Measurements from ENCODE around the gene MAPK9. TPM values are rescaled to one million over a fixed set of nuclear protein-coding genes. Genes with fewer than 3 reads are reported as not detected.

Gene MAPK9
- total and polyA plus RNA-seq, 2 experiments from 2014 or later: 17.8 to 31.3 TPM

DNA sequence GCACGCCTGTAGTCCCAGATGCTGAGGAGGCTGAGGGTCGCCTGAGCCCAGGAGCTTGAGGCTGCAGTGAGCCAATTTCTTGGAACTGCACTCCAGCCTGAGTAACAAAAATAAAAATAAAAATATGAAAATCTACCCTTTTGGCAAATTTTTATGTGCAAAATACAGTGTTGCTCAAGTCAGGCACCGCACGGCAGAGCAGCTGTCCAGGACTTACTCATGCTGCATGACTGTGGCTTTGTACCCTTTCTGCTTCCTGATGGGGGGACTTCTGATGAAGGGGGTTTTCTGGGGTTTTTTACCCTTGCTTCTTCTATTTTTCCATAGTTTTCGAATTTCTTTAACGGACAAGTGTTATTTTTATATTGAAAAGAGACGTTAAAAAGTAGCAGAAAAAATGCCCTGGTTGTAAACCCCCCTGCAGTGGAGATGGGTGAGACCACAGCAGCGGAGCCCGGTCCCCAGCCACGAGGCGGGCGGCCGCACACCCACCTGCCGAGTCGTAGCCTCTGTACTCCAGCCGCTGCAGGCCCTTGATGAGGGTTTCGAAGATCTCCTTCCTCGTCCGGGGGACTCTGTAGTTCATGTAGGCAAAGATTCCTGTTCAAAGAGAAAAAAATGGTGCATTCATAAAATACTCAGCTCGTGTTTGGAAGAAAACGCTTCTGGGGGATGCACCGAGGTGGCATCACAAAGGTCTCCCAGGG, 46.3 kb upstream of the MAPK9 start:
- Histone ChIP-seq H3K4me2 (no peak overlapping the region), H4K20me1 (ENCODE audit: insufficient read depth, poor library complexity, severe bottlenecking) (no peaks in the 10 kb centered on the region), H3K79me2 (no peaks in the 10 kb centered on the region), H3K4me3 (no peak overlapping the region), H2AFZ (no peak overlapping the region), H3K4me1 (ENCODE audit: insufficient read depth) (no peaks in the 10 kb centered on the region), H3K9me3 (ENCODE audit: low read depth) (no peaks in the 10 kb centered on the region), H3K9me2 (replicated peaks; ENCODE audit: insufficient read depth) (no peaks in the 10 kb centered on the region), H3K36me3 (replicated peaks; ENCODE audit: insufficient read depth, low read depth) (no peaks in the 10 kb centered on the region), H3K27ac (no peak overlapping the region), H3K27me3 (no peaks in the 10 kb centered on the region)
- no peak for DNase-seq (ENCODE audit: low spot score)
- TF ChIP-seq, protein P1, sequence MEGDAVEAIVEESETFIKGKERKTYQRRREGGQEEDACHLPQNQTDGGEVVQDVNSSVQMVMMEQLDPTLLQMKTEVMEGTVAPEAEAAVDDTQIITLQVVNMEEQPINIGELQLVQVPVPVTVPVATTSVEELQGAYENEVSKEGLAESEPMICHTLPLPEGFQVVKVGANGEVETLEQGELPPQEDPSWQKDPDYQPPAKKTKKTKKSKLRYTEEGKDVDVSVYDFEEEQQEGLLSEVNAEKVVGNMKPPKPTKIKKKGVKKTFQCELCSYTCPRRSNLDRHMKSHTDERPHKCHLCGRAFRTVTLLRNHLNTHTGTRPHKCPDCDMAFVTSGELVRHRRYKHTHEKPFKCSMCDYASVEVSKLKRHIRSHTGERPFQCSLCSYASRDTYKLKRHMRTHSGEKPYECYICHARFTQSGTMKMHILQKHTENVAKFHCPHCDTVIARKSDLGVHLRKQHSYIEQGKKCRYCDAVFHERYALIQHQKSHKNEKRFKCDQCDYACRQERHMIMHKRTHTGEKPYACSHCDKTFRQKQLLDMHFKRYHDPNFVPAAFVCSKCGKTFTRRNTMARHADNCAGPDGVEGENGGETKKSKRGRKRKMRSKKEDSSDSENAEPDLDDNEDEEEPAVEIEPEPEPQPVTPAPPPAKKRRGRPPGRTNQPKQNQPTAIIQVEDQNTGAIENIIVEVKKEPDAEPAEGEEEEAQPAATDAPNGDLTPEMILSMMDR (IDR thresholded peaks at IDR 0.05; ENCODE audit: poor library complexity): no peak
- TF ChIP-seq EZH2phosphoT487 (IDR thresholded peaks at IDR 0.05; ENCODE audit: low read depth, severe bottlenecking, unreplicated experiment) (no peak), EZH2 (IDR thresholded peaks at IDR 0.05; ENCODE audit: borderline replicate concordance) (no peak)
- 92% methylated on average over 22 of the region's 22 CpGs for WGBS (ENCODE audit: low lambda C conversion rate, missing lambda C conversion rate)

DNA sequence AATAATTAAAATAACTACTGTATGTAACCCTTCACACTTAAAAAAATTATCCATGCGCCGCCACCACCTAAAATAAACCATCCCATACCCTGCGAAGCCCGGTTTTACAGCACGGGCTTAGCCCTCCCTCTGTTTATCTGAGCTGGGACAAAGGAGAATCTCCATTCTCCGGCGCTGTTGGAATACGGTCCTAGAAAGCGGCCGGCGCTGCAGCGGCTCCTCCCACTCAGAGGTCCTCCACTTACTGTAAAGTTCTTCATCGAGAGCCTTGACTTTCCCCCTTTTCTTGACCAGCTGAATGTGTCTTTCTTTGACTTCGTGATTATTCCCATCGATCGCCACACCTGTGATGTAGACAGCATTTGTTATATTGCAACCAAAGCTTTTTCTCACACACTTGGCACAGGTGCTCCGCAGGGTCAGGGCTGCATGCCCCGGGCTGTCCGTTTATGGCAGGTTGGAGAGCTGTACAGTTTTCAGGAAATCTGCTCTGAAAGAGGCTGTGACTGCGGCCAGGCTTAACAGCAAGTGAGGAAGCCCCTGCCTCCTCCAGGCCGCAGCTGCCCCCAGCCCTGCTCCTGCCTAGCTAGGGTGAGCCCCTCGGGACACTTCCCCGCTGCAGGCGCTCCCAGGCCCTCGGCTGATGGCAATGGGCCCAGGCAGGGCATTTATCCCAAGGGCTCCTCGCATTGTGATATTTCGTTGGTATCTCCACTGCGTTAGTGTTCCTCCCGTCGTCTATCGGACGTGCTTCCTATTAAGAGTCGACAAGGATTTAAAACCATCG, 44.5 kb upstream of the MAPK9 start:
- DNase-seq (ENCODE audit: low spot score): no peak
- Histone ChIP-seq H4K20me1 (ENCODE audit: insufficient read depth, poor library complexity, severe bottlenecking) (no peaks in the 10 kb centered on the region), H3K27ac (no peak overlapping the region), H3K27me3 (no peaks in the 10 kb centered on the region), H3K9me2 (replicated peaks; ENCODE audit: insufficient read depth) (no peaks in the 10 kb centered on the region), H3K9me3 (ENCODE audit: low read depth) (no peaks in the 10 kb centered on the region), H3K4me2 (no peak overlapping the region), H3K4me1 (ENCODE audit: insufficient read depth) (peaks cover 9% of the 10 kb centered on the region), H3K36me3 (replicated peaks; ENCODE audit: insufficient read depth, low read depth) (no peaks in the 10 kb centered on the region), H3K4me3 (no peak overlapping the region), H2AFZ (no peak overlapping the region), H3K79me2 (no peaks in the 10 kb centered on the region)
- WGBS (ENCODE audit: low lambda C conversion rate, missing lambda C conversion rate): 92% methylated on average over 34 of the region's 34 CpGs
- TF ChIP-seq, protein P1 (IDR thresholded peaks at IDR 0.05; ENCODE audit: poor library complexity): no peak
- TF ChIP-seq EZH2 (IDR thresholded peaks at IDR 0.05; ENCODE audit: borderline replicate concordance): no peak
- no peak for TF ChIP-seq EZH2phosphoT487 (IDR thresholded peaks at IDR 0.05; ENCODE audit: low read depth, severe bottlenecking, unreplicated experiment)

DNA sequence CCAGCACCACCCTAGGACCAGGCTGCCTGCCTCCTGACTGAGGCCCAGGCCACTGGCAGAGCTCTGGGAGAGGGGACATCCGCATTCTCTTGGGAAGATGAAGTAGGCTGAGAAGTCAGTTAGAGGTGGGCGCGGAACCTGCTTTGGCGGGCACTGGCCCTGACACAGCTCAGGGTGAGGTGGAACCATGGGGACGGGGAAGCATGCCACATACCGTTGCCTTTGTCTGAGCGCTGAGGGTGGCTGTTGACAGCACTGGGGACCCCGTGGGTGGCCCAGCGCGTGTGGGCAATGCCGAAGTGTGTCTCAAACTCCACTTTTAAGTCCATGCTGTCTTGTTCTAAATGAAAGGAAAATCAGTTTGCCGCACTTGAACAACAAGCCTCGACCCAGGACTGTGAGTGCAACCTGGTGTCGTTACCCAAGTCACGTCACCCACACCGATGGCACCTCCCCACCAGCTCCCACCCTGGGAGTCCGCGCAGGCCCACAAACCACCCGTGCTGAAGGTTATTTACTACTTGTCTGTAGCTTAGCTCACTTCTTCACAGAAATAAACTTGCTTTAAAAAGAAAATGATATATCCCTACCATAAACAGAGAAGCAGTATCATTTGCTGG, 43.8 kb upstream of the MAPK9 start:
- Histone ChIP-seq H3K27ac (no peak overlapping the region), H3K4me2 (no peak overlapping the region), H3K27me3 (no peaks in the 10 kb centered on the region), H3K79me2 (no peaks in the 10 kb centered on the region), H3K4me3 (no peak overlapping the region), H3K9me3 (ENCODE audit: low read depth) (no peaks in the 10 kb centered on the region), H3K36me3 (replicated peaks; ENCODE audit: insufficient read depth, low read depth) (no peaks in the 10 kb centered on the region), H4K20me1 (ENCODE audit: insufficient read depth, poor library complexity, severe bottlenecking) (no peaks in the 10 kb centered on the region), H3K9me2 (replicated peaks; ENCODE audit: insufficient read depth) (no peaks in the 10 kb centered on the region), H2AFZ (no peak overlapping the region), H3K4me1 (ENCODE audit: insufficient read depth) (peaks cover 9% of the 10 kb centered on the region)
- WGBS (ENCODE audit: low lambda C conversion rate, missing lambda C conversion rate): 98% methylated on average over 19 of the region's 19 CpGs
- no peak for DNase-seq (ENCODE audit: low spot score)
- TF ChIP-seq, protein P1 (IDR thresholded peaks at IDR 0.05; ENCODE audit: poor library complexity): no peak
- no peak for TF ChIP-seq EZH2phosphoT487 (IDR thresholded peaks at IDR 0.05; ENCODE audit: low read depth, severe bottlenecking, unreplicated experiment)
